Upper lobe of right lung (tissue), 1 donor: Measurements from ENCODE around the gene UGT1A1. TPM values are rescaled to one million over a fixed set of nuclear protein-coding genes. Genes with fewer than 3 reads are reported as not detected.
"Not testable (repeated sequence)": the region's sequence is repeated elsewhere in the genome, so short reads cannot be mapped to it uniquely, and the experiment has no call there.

Experiments used
- ATAC-seq: fragments of 200-7000 bp; cut with Tn5 transposase; one replicate; pipeline ENCODE4 v1.9.1; 2020; ENCODE audit warnings: mild to moderate bottlenecking, moderate library complexity
- DNase-seq: peaks from one replicate; pipeline ENCODE4 v3.0.0-alpha.2; 2020
- H3K27ac ChIP-seq: fragments of 200-600 bp; one replicate; pipeline ENCODE4 v1.8.0; 2022
- H3K27me3 ChIP-seq: fragments of 200-600 bp; one replicate; pipeline ENCODE4 v1.8.0; 2022; ENCODE audit warnings: mild to moderate bottlenecking
- H3K36me3 ChIP-seq: fragments of 200-600 bp; one replicate; pipeline ENCODE4 v1.8.0; 2022
- H3K4me1 ChIP-seq: fragments of 200-600 bp; one replicate; pipeline ENCODE4 v1.8.0; 2022
- H3K4me3 ChIP-seq: fragments of 200-600 bp; one replicate; pipeline ENCODE4 v1.8.0; 2022; ENCODE audit warnings: mild to moderate bottlenecking
- H3K9me3 ChIP-seq: fragments of 200-600 bp; one replicate; pipeline ENCODE4 v1.8.0; 2022
- intact Hi-C: fragments of 100-400 bp; cut with DNase I; formaldehyde crosslinking; loops from one replicate; pipeline ENCODE4 v1.11.0; 2022
- total RNA-seq: library from RNA; stranded (reverse); fragmentation: NEBNext Ultra II Directional; extraction: Animal tissue kit (Norgen Biotek cat#: 25700); gene quantifications from one replicate; pipeline ENCODE4 v1.2.1, GENCODE V29; 2021
- TF ChIP-seq, protein P1 (sequence below): fragments of 200-600 bp; IDR thresholded peaks from one replicate; pipeline ENCODE4 v1.8.0; 2022; ENCODE audit warnings: antibody characterized with exemption
- donor health status: DM: no; HTN: yes; CAD: no; lungs with severe emphysema.

Gene UGT1A1
- total RNA-seq, 1 donor from 2014 or later: not detected

DNA sequence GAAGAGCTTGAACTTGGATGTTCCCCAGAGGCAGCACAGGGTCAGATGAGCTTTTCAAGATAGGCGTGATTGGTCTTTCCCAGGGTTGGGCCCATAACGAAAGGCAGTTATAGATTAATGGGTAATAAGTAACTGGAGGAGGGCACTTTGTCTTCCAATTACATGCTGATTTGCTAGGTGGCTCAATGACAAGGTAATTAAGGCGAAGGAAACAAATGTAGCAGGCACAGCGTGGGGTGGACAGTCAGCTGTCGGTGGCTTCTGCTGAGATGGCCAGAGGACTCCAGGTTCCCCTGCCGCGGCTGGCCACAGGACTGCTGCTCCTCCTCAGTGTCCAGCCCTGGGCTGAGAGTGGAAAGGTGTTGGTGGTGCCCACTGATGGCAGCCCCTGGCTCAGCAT lies 41.5 kb upstream of the UGT1A1 start, which contains the start of gene UGT1A4:
Gene UGT1A4 (plus strand): TSS at position 185 of the 400 bp plus-strand sequence. CDS start 85 bp downstream, at position 270.
- TF ChIP-seq, protein P1, sequence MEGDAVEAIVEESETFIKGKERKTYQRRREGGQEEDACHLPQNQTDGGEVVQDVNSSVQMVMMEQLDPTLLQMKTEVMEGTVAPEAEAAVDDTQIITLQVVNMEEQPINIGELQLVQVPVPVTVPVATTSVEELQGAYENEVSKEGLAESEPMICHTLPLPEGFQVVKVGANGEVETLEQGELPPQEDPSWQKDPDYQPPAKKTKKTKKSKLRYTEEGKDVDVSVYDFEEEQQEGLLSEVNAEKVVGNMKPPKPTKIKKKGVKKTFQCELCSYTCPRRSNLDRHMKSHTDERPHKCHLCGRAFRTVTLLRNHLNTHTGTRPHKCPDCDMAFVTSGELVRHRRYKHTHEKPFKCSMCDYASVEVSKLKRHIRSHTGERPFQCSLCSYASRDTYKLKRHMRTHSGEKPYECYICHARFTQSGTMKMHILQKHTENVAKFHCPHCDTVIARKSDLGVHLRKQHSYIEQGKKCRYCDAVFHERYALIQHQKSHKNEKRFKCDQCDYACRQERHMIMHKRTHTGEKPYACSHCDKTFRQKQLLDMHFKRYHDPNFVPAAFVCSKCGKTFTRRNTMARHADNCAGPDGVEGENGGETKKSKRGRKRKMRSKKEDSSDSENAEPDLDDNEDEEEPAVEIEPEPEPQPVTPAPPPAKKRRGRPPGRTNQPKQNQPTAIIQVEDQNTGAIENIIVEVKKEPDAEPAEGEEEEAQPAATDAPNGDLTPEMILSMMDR: no peak
- no peak within 1 kb of the TSS for H3K27ac ChIP-seq
- no peaks in the 10 kb centered on the region for H3K36me3 ChIP-seq
- DNase-seq (no peak), ATAC-seq (peak; percentile 35)
- H3K4me3 ChIP-seq: no peak within 1 kb of the TSS
- H3K4me1 ChIP-seq: no peaks in the 10 kb centered on the region
- H3K9me3 ChIP-seq: no peaks in the 10 kb centered on the region
- H3K27me3 ChIP-seq: no peaks in the 10 kb centered on the region
- intact Hi-C loops: no loop called here

- H3K36me3 ChIP-seq: no peaks in the 10 kb centered on the region
- no peaks in the 10 kb centered on the region for H3K27me3 ChIP-seq
- no peaks in the 10 kb centered on the region for H3K9me3 ChIP-seq
- H3K4me3 ChIP-seq: no peak within 1 kb of the TSS
- DNase-seq (no peak), ATAC-seq (no peak)
- H3K4me1 ChIP-seq: no peaks in the 10 kb centered on the region
- TF ChIP-seq, protein P1: no peak
- intact Hi-C loops: no loop called here
- H3K27ac ChIP-seq: no peak within 1 kb of the TSS
Measured at GRCh38 chr2:233728723-233729301, 31.3 kb upstream of the UGT1A1 start, which contains the start of gene UGT1A3. UGT1A3 (plus strand) TSS chr2:233729042; CDS start chr2:233729127, 85 bp downstream.

GRCh38 chr2:233736868-233737653 lies 23.0 kb upstream of the UGT1A1 start:
- H3K4me3 ChIP-seq, H3K36me3 ChIP-seq, H3K27me3 ChIP-seq, H3K4me1 ChIP-seq, H3K27ac ChIP-seq, intact Hi-C loops, DNase-seq, H3K9me3 ChIP-seq, ATAC-seq: not testable (repeated sequence)

GRCh38 chr2:233740870-233741269 lies 19.2 kb upstream of the UGT1A1 start:
- ATAC-seq (no peak), DNase-seq (no peak)
- H3K27me3 ChIP-seq: no peaks in the 10 kb centered on the region
- no peaks in the 10 kb centered on the region for H3K36me3 ChIP-seq
- no peak overlapping the region for H3K4me3 ChIP-seq
- no peaks in the 10 kb centered on the region for H3K4me1 ChIP-seq
- no peak overlapping the region for H3K27ac ChIP-seq
- intact Hi-C loops: no loop called here
- TF ChIP-seq, protein P1: no peak
- no peaks in the 10 kb centered on the region for H3K9me3 ChIP-seq

DNA sequence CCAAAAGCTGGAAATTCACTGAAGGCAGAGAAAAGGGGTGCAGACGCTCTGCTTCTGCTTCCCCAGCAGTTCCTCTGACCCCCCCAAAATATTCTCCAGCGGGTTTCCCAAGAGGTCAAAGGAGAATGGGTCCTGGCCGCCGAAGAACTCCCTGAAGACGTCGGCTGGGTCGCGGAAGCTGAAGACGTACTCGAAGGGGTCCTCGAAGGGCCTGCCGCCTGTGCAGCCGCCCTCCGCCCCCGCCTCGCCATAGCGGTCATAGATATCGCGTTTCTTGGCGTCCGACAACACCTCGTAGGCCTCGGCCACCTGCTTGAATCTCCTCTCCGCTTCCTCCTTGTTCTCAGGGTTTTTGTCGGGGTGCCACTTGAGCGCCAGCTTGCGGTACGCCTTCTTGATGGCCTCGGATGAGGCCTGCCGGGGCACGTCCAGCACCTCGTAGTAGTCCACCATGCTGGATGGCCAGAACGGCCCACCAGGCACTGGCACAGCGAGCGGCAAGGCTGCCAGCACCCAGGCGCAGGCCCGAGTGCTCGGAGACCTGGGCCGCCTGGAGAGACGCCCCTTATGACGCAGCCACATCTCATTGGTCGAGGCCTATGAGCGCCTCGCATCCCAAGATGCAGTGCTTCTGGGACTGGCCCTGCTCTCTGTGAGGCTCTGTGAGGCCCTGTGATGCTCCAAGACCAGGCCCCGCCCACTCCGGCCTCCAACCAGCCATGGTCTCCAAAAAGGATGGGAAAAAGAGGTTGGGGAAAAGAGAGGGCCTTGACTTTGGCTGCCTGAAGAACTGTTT lies 16.4 kb upstream of the UGT1A1 start:
- no peaks in the 10 kb centered on the region for H3K36me3 ChIP-seq
- no peak overlapping the region for H3K4me3 ChIP-seq
- H3K27ac ChIP-seq: no peak overlapping the region
- TF ChIP-seq, protein P1: no peak
- intact Hi-C loops: no loop called here
- H3K4me1 ChIP-seq: no peaks in the 10 kb centered on the region
- H3K27me3 ChIP-seq: no peaks in the 10 kb centered on the region
- H3K9me3 ChIP-seq: no peaks in the 10 kb centered on the region
- DNase-seq (no peak), ATAC-seq (no peak)
